H1 (cell line): ENCODE measurements around the gene APC2. TPM values are rescaled to one million over a fixed set of nuclear protein-coding genes. Genes with fewer than 3 reads are reported as not detected.
A peak's percentile ranks its signal among the peaks of the same experiment; 100 is the strongest.

ENCODE experiments used
- BACH1 ChIP-seq: IDR thresholded peaks from 2 replicates; pipeline ENCODE4 v1.6.1; 2012; ENCODE audit warnings: low read length, improper control_type of control experiment
- CEBPB ChIP-seq: IDR thresholded peaks from 2 replicates; pipeline ENCODE4 v1.6.1; 2012; ENCODE audit warnings: low read depth, low read length
- CHD1 ChIP-seq: IDR thresholded peaks from 2 replicates; pipeline ENCODE4 v1.6.1; 2012; ENCODE audit warnings: low read depth, low read length, improper control_type of control experiment
- CHD2 ChIP-seq: IDR thresholded peaks from 2 replicates; pipeline ENCODE4 v1.6.1; 2012; ENCODE audit warnings: low read length, improper control_type of control experiment
- CTBP2 ChIP-seq: IDR thresholded peaks from 2 replicates; pipeline ENCODE4 v1.7.0; 2011; ENCODE audit warnings: borderline replicate concordance, mild to moderate bottlenecking, moderate library complexity, mixed read lengths, low read length; ENCODE audit not compliant: insufficient read depth, insufficient read length
- E2F6 ChIP-seq: IDR thresholded peaks from 2 replicates; pipeline ENCODE4 v1.6.1; 2012; ENCODE audit warnings: inconsistent platforms
- FOSL1 ChIP-seq: IDR thresholded peaks from 2 replicates; pipeline ENCODE4 v1.6.1; 2011; ENCODE audit warnings: mild to moderate bottlenecking, low read depth, low read length, moderate library complexity; ENCODE audit not compliant: insufficient read depth
- GABPA ChIP-seq: IDR thresholded peaks from 2 replicates; pipeline ENCODE4 v1.6.1; 2011; ENCODE audit warnings: mild to moderate bottlenecking, low read length, moderate library complexity, borderline replicate concordance; ENCODE audit not compliant: insufficient read depth
- JUND ChIP-seq: IDR thresholded peaks from 2 replicates; pipeline ENCODE4 v1.6.1; 2011; ENCODE audit warnings: mild to moderate bottlenecking, improper control_type of control experiment, low read length
- KDM5A ChIP-seq: fragments of 200-600 bp; IDR thresholded peaks from 2 replicates; pipeline ENCODE4 v1.7.1; 2012; ENCODE audit warnings: mild to moderate bottlenecking, low read length, inconsistent platforms, mixed read lengths
- MAFK ChIP-seq: IDR thresholded peaks from 2 replicates; pipeline ENCODE4 v1.6.1; 2012; ENCODE audit warnings: low read depth, mild to moderate bottlenecking, improper control_type of control experiment, low read length
- MAX ChIP-seq: IDR thresholded peaks from 2 replicates; pipeline ENCODE4 v1.6.1; 2012; ENCODE audit warnings: inconsistent platforms
- RXRA ChIP-seq: IDR thresholded peaks from 2 replicates; pipeline ENCODE4 v1.6.1; 2011; ENCODE audit warnings: low read depth, mild to moderate bottlenecking, low read length, moderate library complexity; ENCODE audit not compliant: insufficient read depth
- SP4 ChIP-seq: IDR thresholded peaks from 2 replicates; pipeline ENCODE4 v1.6.1; 2012; ENCODE audit warnings: low read length, inconsistent platforms
- SRF ChIP-seq: IDR thresholded peaks from 2 replicates; pipeline ENCODE4 v1.6.1; 2011; ENCODE audit warnings: mild to moderate bottlenecking, low read depth, low read length, moderate library complexity
- SUZ12 ChIP-seq: fragments of 200-600 bp; sonication (generic); IDR thresholded peaks from 2 replicates; pipeline ENCODE4 v1.6.1; 2012; ENCODE audit warnings: mild to moderate bottlenecking, inconsistent platforms, low read length, moderate library complexity, mixed read lengths
- TAF7 ChIP-seq: optimal IDR thresholded peaks from 2 replicates; pipeline ENCODE3; 2011; ENCODE audit warnings: low read depth, mild to moderate bottlenecking, inconsistent platforms, low read length, moderate library complexity, borderline replicate concordance
- TBP ChIP-seq: IDR thresholded peaks from 2 replicates; pipeline ENCODE4 v1.6.1; 2011; ENCODE audit warnings: low read depth, low read length, improper control_type of control experiment
- YY1 ChIP-seq: IDR thresholded peaks from 2 replicates; pipeline ENCODE4 v1.6.1; 2011; ENCODE audit warnings: low read depth, mild to moderate bottlenecking, low read length
- ZNF274 ChIP-seq: IDR thresholded peaks from 2 replicates; pipeline ENCODE4 v1.7.0; 2012; ENCODE audit warnings: low read length, borderline replicate concordance; ENCODE audit errors: extremely low read depth
- polyA plus RNA-seq, 7 experiments: library from polyadenylated mRNA; depleted of rRNA in 3 of 7; stranded (reverse) in 5 of 7; unstranded in 2 of 7; fragments of >200 nt in 5 of 7; fragments of 200-250 nt in 2 of 7; gene quantifications; 1 replicate in 5 of 7; 2 replicates in 1 of 7; 4 replicates in 1 of 7; pipeline versions ENCODE4 v1.2.1 to v1.2.3, GENCODE V29; 2011 to 2013; ENCODE audit warnings: missing spikeins in 2 of 7, mixed read lengths in 2 of 7
- total RNA-seq: library from RNA; stranded (reverse); fragmentation: NEBNext Ultra II Directional; extraction: Animal tissue kit (Norgen Biotek cat#: 25700); gene quantifications from 2 replicates; pipeline ENCODE4 v1.2.1, GENCODE V29; 2021
- TF ChIP-seq, protein P1 (sequence below): IDR thresholded peaks from 2 replicates; pipeline ENCODE4 v1.6.1; 2011; ENCODE audit warnings: low read depth, mild to moderate bottlenecking, low read length; ENCODE audit not compliant: insufficient read depth

APC2 gene
- total and polyA plus RNA-seq, 2 of the 8 experiments (the other 6 are each of a cell fraction or from before 2014, with no cell fraction given) = 1.3 to 4.1 TPM

GRCh38 chr19:1438035-1438932 is 11.6 kb upstream of the APC2 start, which contains the start of gene RPS15 (continued):
- TF ChIP-seq E2F6 = peak; percentile 19; the same call in 1 of the 2 replicates
- TF ChIP-seq TAF7 = peak; percentile 99
- peak; percentile 69; the same call in 1 of the 2 replicates for TF ChIP-seq JUND
- TF ChIP-seq SP4 = 0 out of 2 replicates have a peak, but pooled peaks have one; percentile 42
- TF ChIP-seq SUZ12 = no peak
- no peak for TF ChIP-seq CTBP2
- TF ChIP-seq CHD2 = peak; percentile 99
- TF ChIP-seq CEBPB = no peak
- TF ChIP-seq BACH1 = peak; percentile 24
- TF ChIP-seq, protein P1, sequence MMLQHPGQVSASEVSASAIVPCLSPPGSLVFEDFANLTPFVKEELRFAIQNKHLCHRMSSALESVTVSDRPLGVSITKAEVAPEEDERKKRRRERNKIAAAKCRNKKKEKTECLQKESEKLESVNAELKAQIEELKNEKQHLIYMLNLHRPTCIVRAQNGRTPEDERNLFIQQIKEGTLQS = no peak
- TF ChIP-seq FOSL1 = no peak
- no peak for TF ChIP-seq MAFK
- TF ChIP-seq CHD1 = no peak
- no peak for TF ChIP-seq ZNF274
- no peak for TF ChIP-seq KDM5A
- peak; percentile 97 for TF ChIP-seq TBP
- peak; percentile 91 for TF ChIP-seq MAX
- peak; percentile 86; the same call in 1 of the 2 replicates for TF ChIP-seq GABPA
- no peak for TF ChIP-seq SRF
- no peak for TF ChIP-seq RXRA
- TF ChIP-seq YY1 = peak; percentile 82
